Measurements from ENCODE around the gene C1QTNF4. TPM values are rescaled to one million over a fixed set of nuclear protein-coding genes. Genes with fewer than 3 reads are reported as not detected.
"Not testable (repeated sequence)": the region's sequence is repeated elsewhere in the genome, so short reads cannot be mapped to it uniquely, and the experiment has no call there.

C1QTNF4 gene
- 4.3 TPM for total RNA-seq (ENCODE audit: insufficient read depth, low replicate concordance)

- DNase-seq (ENCODE audit: low spot score): no peak
Measured at GRCh38 chr11:47593934-47594855, at the start of gene C1QTNF4. Gene C1QTNF4, minus strand, starts transcription at chr11:47594411. Its CDS starts 3,601 bp downstream, at chr11:47590810.

- peak; percentile 99 for DNase-seq (ENCODE audit: low spot score)
Measured at GRCh38 chr11:47642099-47642855, 48.1 kb upstream of the C1QTNF4 start, which contains the start of gene MTCH2. Gene MTCH2, minus strand, starts transcription at chr11:47642559. Its CDS starts 94 bp downstream, at chr11:47642465.

GRCh38 chr11:47641600-47642098, 47.4 kb upstream of the C1QTNF4 start:
- no peak for DNase-seq (ENCODE audit: low spot score)

- DNase-seq (ENCODE audit: low spot score): not testable (repeated sequence)
Measured at GRCh38 chr11:47640506-47640905, 46.3 kb upstream of the C1QTNF4 start.

GRCh38 chr11:47636331-47636730, 42.1 kb upstream of the C1QTNF4 start:
- not testable (repeated sequence) for DNase-seq (ENCODE audit: low spot score)

- DNase-seq (ENCODE audit: low spot score): no peak
Measured at GRCh38 chr11:47631473-47631872, 37.3 kb upstream of the C1QTNF4 start.

- DNase-seq (ENCODE audit: low spot score): peak; percentile 86
Measured at GRCh38 chr11:47628026-47628425, 33.8 kb upstream of the C1QTNF4 start.

GRCh38 chr11:47626234-47626633, 32.0 kb upstream of the C1QTNF4 start:
- DNase-seq (ENCODE audit: low spot score): no peak

- DNase-seq (ENCODE audit: low spot score): no peak
Measured at GRCh38 chr11:47620836-47621378, 26.7 kb upstream of the C1QTNF4 start.

GRCh38 chr11:47617417-47617809, 23.2 kb upstream of the C1QTNF4 start:
- DNase-seq (ENCODE audit: low spot score): no peak

GRCh38 chr11:47616726-47617416, 22.7 kb upstream of the C1QTNF4 start:
- DNase-seq (ENCODE audit: low spot score): peak; percentile 57

GRCh38 chr11:47615249-47615648, 21.0 kb upstream of the C1QTNF4 start:
- no peak for DNase-seq (ENCODE audit: low spot score)

GRCh38 chr11:47611348-47611794, 17.2 kb upstream of the C1QTNF4 start:
- peak; percentile 35 for DNase-seq (ENCODE audit: low spot score)

GRCh38 chr11:47609675-47610074, 15.5 kb upstream of the C1QTNF4 start:
- no peak for DNase-seq (ENCODE audit: low spot score)

GRCh38 chr11:47607380-47607779, 13.2 kb upstream of the C1QTNF4 start:
- peak; percentile 36 for DNase-seq (ENCODE audit: low spot score)

GRCh38 chr11:47606731-47607130, 12.5 kb upstream of the C1QTNF4 start:
- DNase-seq (ENCODE audit: low spot score): no peak

GRCh38 chr11:47605921-47606320, 11.7 kb upstream of the C1QTNF4 start:
- DNase-seq (ENCODE audit: low spot score): no peak

- no peak for DNase-seq (ENCODE audit: low spot score)
Measured at GRCh38 chr11:47603295-47603694, 9.1 kb upstream of the C1QTNF4 start.

GRCh38 chr11:47599902-47600301, 5.7 kb upstream of the C1QTNF4 start:
- no peak for DNase-seq (ENCODE audit: low spot score)

- DNase-seq (ENCODE audit: low spot score): no peak
Measured at GRCh38 chr11:47595967-47596366, 1.8 kb upstream of the C1QTNF4 start.

- no peak for DNase-seq (ENCODE audit: low spot score)
Measured at GRCh38 chr11:47595029-47595428, 818 bp upstream of the C1QTNF4 start.

Measured in umbilical cord (tissue), 2 donors.